ENCODE results near the gene ABITRAM. TPM values are rescaled to one million over a fixed set of nuclear protein-coding genes. Genes with fewer than 3 reads are reported as not detected.

Gene ABITRAM
- total and polyA plus RNA-seq, 2 experiments from 2014 or later: 10.1 to 11.5 TPM

GRCh38 chr9:108951578-108951977 is 17.4 kb downstream of the ABITRAM start (continued):
- TF ChIP-seq ZNF331 (CRISPR knock-in tag; IDR thresholded peaks at IDR 0.05; ENCODE audit: low read depth): no peak

- Histone ChIP-seq H4K20me1 (replicated peaks; ENCODE audit: insufficient read depth) (no peaks in the 10 kb centered on the region), H3F3A (replicated peaks; ENCODE audit: low read depth) (no peaks in the 10 kb centered on the region), H3K4me3 (no peak overlapping the region), H3K4me2 (no peak overlapping the region), H3K79me2 (replicated peaks; ENCODE audit: insufficient read depth) (no peaks in the 10 kb centered on the region), H3K4me1 (ENCODE audit: insufficient read depth) (no peaks in the 10 kb centered on the region), H2AFZ (no peak overlapping the region), H3K27ac (ENCODE audit: low read depth) (no peak overlapping the region), H3K36me3 (ENCODE audit: insufficient read depth) (no peaks in the 10 kb centered on the region), H3K27me3 (ENCODE audit: insufficient read depth) (no peaks in the 10 kb centered on the region), H3K9me2 (ENCODE audit: insufficient read depth) (no peaks in the 10 kb centered on the region)
- TF ChIP-seq REST (IDR thresholded peaks at IDR 0.05; ENCODE audit: unreplicated experiment): no peak
- no peak for TF ChIP-seq NANOG (IDR thresholded peaks at IDR 0.05; ENCODE audit: borderline replicate concordance)
- no peak for TF ChIP-seq ETS1 (IDR thresholded peaks at IDR 0.05)
- TF ChIP-seq CTCF (conservative IDR thresholded peaks at IDR 0.05; ENCODE audit: low read depth in 2 of 2): peak in 1 of 2 experiments; percentile 59; a peak in 3 of 4 replicates
- TF ChIP-seq JUNB (IDR thresholded peaks at IDR 0.05; ENCODE audit: unreplicated experiment): no peak
- Mint-ChIP-seq H3K36me3 (ENCODE audit: low read depth) (peaks cover 6% of the 10 kb centered on the region; the same call in 2 of the 3 replicates), H3K4me1 (no peaks in the 10 kb centered on the region), H3K9me3 (no peaks in the 10 kb centered on the region), H3K27me3 (ENCODE audit: insufficient read depth, low read depth, poor library complexity) (peaks cover 3% of the 10 kb centered on the region), H3K27ac (no peak overlapping the region), H3K4me3 (no peak overlapping the region)
- DNase-seq (ENCODE audit: low spot score) (peak; percentile 58), ATAC-seq (no peak)
These were observed 19.9 kb downstream of the ABITRAM start for GRCh38 chr9:108953983-108954574.
